Uterus (tissue), 4 donors: ENCODE data around the gene DLST. TPM values are rescaled to one million over a fixed set of nuclear protein-coding genes. Genes with fewer than 3 reads are reported as not detected.

Experiments used
- DNase-seq, 2 donors: peaks; one replicate each; pipeline ENCODE4 v3.0.0-alpha.2; 2019 to 2020
- H3K27ac ChIP-seq, 2 donors: fragments of 200-600 bp; sonication (generic); 1 replicate in 1 of 2; 2 replicates in 1 of 2; pipeline ENCODE4 v1.5.1; 2016 to 2018
- H3K27me3 ChIP-seq, 2 donors: fragments of 200-600 bp; sonication (generic); one replicate each; pipeline ENCODE4 v1.5.1; 2018 to 2019; ENCODE audit warnings: control low read depth in 1 of 2
- H3K36me3 ChIP-seq, 2 donors: fragments of 200-600 bp; sonication (generic); one replicate each; pipeline ENCODE4 v1.5.1; 2019; ENCODE audit warnings: control low read depth in 1 of 2
- H3K4me1 ChIP-seq, 2 donors: fragments of 200-600 bp; sonication (generic); one replicate each; pipeline ENCODE4 v1.5.1; 2018 to 2019; ENCODE audit warnings: control low read depth in 1 of 2
- H3K4me3 ChIP-seq, 2 donors: fragments of 200-600 bp; sonication (generic); 1 replicate in 1 of 2; 2 replicates in 1 of 2; pipeline ENCODE4 v1.5.1; 2018 to 2019; ENCODE audit warnings: mild to moderate bottlenecking in 1 of 2
- H3K9me3 ChIP-seq, 2 donors: fragments of 200-600 bp; sonication (generic); one replicate each; pipeline ENCODE4 v1.5.1; 2019; ENCODE audit warnings: control low read depth in 1 of 2
- CTCF ChIP-seq, 4 experiments: fragments of 200-600 bp in 2 of 4; fragments of 450-650 bp in 2 of 4; sonication (generic) in 2 of 4; IDR thresholded peaks; one replicate each; pipeline ENCODE4 v1.5.1; 2016 to 2019; ENCODE audit warnings: antibody characterized with exemption in 4 of 4, mild to moderate bottlenecking in 2 of 4, moderate library complexity in 1 of 4
- POLR2A ChIP-seq, 2 donors: fragments of 450-650 bp; IDR thresholded peaks; one replicate each; pipeline ENCODE4 v1.6.1; 2016; ENCODE audit warnings: antibody characterized with exemption in 2 of 2, mild to moderate bottlenecking in 1 of 2, moderate library complexity in 1 of 2
- intact Hi-C: fragments of 100-400 bp; cut with DNase I; formaldehyde crosslinking; loops from one replicate; pipeline ENCODE4 v1.15.1; 2023; ENCODE audit warnings: low total_unique reads
- total RNA-seq, 4 donors: library from RNA; depleted of rRNA in 3 of 4; stranded (reverse); fragments of >200 nt in 3 of 4; gene quantifications; one replicate each; pipeline versions ENCODE4 v1.1.0 to v1.2.4, GENCODE V29; 2014 to 2023
- donor health status: DM: yes; HTN: yes; CAD: no.

Gene DLST
- total RNA-seq, 4 donors from 2014 or later, result 31.8 to 77.2 (median 62.7) TPM

- H3K36me3 ChIP-seq, result no peaks in the 10 kb centered on the region
- peaks cover 0 to 10% of the 10 kb centered on the region in 2 donors for H3K4me1 ChIP-seq
- no peaks in the 10 kb centered on the region for H3K27me3 ChIP-seq
- TF ChIP-seq POLR2A (IDR thresholded peaks at IDR 0.05), result no peak
- TF ChIP-seq CTCF (IDR thresholded peaks at IDR 0.05), result no peak
- no peak overlapping the region for H3K4me3 ChIP-seq
- DNase-seq, result no peak
- intact Hi-C loops, result no loop called here
- no peaks in the 10 kb centered on the region for H3K9me3 ChIP-seq
- H3K27ac ChIP-seq, result no peak overlapping the region
Measured at GRCh38 chr14:74904635-74905503, 23.2 kb downstream of the DLST start.

GRCh38 chr14:74905595-74906142 is 24.0 kb downstream of the DLST start:
- intact Hi-C loops, result no loop called here
- Histone ChIP-seq H3K4me1 (peaks cover 0 to 10% of the 10 kb centered on the region in 2 donors), H3K36me3 (no peaks in the 10 kb centered on the region), H3K27ac (peak overlapping the region in 1 of 2 donors; percentile 25), H3K27me3 (no peaks in the 10 kb centered on the region), H3K4me3 (no peak overlapping the region), H3K9me3 (no peaks in the 10 kb centered on the region)
- DNase-seq, result peak; percentile 75 to 78
- TF ChIP-seq POLR2A (IDR thresholded peaks at IDR 0.05) (no peak), CTCF (IDR thresholded peaks at IDR 0.05) (peak; percentile 82 to 92 (median 85))

GRCh38 chr14:74906925-74907521 is 25.3 kb downstream of the DLST start:
- Histone ChIP-seq H3K36me3 (no peaks in the 10 kb centered on the region), H3K27me3 (no peaks in the 10 kb centered on the region), H3K4me3 (no peak overlapping the region), H3K27ac (no peak overlapping the region), H3K9me3 (no peaks in the 10 kb centered on the region), H3K4me1 (peaks cover 0 to 10% of the 10 kb centered on the region in 2 donors)
- TF ChIP-seq POLR2A (IDR thresholded peaks at IDR 0.05), result no peak
- TF ChIP-seq CTCF (IDR thresholded peaks at IDR 0.05), result no peak
- DNase-seq, result no peak
- intact Hi-C loops, result no loop called here

- no peaks in the 10 kb centered on the region for H3K9me3 ChIP-seq
- no peaks in the 10 kb centered on the region for H3K27me3 ChIP-seq
- no peak overlapping the region for H3K27ac ChIP-seq
- no peaks in the 10 kb centered on the region for H3K36me3 ChIP-seq
- intact Hi-C loops, result no loop called here
- DNase-seq, result no peak
- no peak for TF ChIP-seq CTCF (IDR thresholded peaks at IDR 0.05)
- TF ChIP-seq POLR2A (IDR thresholded peaks at IDR 0.05), result no peak
- peaks cover 0 to 10% of the 10 kb centered on the region in 2 donors for H3K4me1 ChIP-seq
- no peak overlapping the region for H3K4me3 ChIP-seq
Measured at GRCh38 chr14:74907744-74908143, 26.0 kb downstream of the DLST start.

GRCh38 chr14:74908861-74909341 is 27.2 kb downstream of the DLST start:
- Histone ChIP-seq H3K9me3 (no peaks in the 10 kb centered on the region), H3K36me3 (no peaks in the 10 kb centered on the region), H3K4me3 (no peak overlapping the region), H3K27ac (no peak overlapping the region), H3K27me3 (no peaks in the 10 kb centered on the region), H3K4me1 (peaks cover 0 to 10% of the 10 kb centered on the region in 2 donors)
- intact Hi-C loops, result no loop called here
- no peak for DNase-seq
- TF ChIP-seq CTCF (IDR thresholded peaks at IDR 0.05) (no peak), POLR2A (IDR thresholded peaks at IDR 0.05) (no peak)
